GM21576 (cell line): ENCODE measurements around the gene DCAF10.
A peak's percentile ranks its signal among the peaks of the same experiment; 100 is the strongest.
"Not testable (repeated sequence)": the region's sequence is repeated elsewhere in the genome, so short reads cannot be mapped to it uniquely, and the experiment has no call there.

Source experiments
- ATAC-seq: cut with Tn5 transposase; IDR thresholded peaks from one replicate; pipeline ENCODE4 v1.9.1; 2021; ENCODE audit warnings: mild to moderate bottlenecking, moderate library complexity; ENCODE audit not compliant: unreplicated experiment

DCAF10 gene

DNA sequence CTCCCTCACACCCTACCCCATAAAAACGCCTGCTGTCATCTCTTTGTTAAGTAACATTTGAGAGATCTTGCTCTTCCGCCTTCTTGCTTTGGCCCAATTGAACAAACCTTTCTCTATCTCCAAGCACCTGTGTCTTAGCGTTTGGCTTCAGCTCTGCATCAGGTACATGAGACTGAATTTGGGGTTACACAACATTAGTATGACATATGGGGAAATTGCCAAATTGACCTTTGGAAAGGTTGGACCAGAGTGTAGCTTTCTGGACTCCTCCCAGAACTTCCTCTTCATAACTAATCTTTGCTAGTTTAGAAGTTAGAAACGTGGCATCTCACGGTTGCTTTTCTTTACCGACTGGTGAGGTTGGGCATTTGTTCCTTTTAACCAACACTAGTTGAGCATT is 12.3 kb upstream of the DCAF10 start:
- ATAC-seq: no peak

DNA sequence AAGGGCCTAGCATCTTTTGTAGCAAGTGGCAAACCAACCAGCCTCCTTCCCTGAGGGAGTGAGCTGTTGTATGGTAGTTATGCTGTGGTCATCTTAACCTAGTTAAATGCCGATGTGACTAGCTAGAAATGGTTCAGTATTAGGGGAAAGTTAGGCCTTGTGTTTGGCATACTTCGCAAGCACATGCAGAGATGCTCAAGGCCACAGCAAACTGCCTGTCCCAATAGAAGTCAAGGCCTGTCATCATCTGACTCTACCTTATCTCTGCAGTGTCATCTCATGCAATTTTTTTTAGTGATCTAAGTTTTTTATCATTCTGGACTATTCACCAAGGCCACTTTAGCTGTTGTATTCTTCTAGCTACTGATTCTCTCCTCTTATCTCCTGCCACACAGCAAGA is 10.5 kb upstream of the DCAF10 start:
- ATAC-seq: no peak

DNA sequence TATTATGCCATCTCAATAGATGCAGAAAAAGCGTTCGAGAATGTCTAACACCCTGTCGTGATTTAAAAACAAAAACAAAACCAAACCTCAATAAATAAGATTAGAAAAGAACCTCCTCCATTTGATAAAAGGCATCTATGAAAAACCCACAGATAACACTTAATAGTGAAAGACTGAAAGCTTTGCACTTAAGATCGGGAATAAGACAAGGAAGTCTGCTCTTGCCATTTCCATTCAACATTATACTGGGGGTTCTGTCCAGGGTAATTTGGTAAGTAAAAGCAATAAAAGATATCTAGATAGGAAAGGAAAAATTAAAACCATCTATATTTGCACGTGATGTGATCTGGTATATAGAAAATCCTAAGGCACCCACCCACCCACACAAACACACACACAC is 8.5 kb upstream of the DCAF10 start:
- ATAC-seq: no peak

DNA sequence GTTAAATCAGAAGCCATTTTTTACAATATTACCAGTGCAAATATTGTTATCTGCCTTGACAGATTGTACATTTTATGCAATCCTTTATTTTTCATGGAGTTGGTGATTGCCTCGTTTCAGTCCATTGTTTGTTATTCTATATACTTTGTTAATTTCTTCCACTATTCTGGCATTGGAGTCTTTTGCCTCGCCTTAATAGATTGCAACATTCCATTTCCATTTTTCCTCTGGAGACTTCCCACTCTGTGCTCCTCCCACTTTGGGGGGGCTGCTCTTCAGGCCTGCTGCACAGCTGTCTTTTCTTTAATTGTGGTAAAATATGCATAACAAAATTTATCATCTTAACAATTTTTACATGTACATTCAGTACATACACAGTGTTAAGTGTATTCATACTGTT is 4.4 kb upstream of the DCAF10 start:
- ATAC-seq: no peak

GRCh38 chr9:37798677-37799076 is 1.9 kb upstream of the DCAF10 start:
- no peak for ATAC-seq

GRCh38 chr9:37801287-37801850 is 772 bp downstream of the DCAF10 start:
- peak; percentile 34 for ATAC-seq

GRCh38 chr9:37801959-37802711 is 1.5 kb downstream of the DCAF10 start:
- ATAC-seq: no peak

- ATAC-seq: no peak
Observed at GRCh38 chr9:37806271-37806670, 5.7 kb downstream of the DCAF10 start.

- not testable (repeated sequence) for ATAC-seq
Observed at GRCh38 chr9:37809676-37810075, 9.1 kb downstream of the DCAF10 start.

GRCh38 chr9:37811906-37812476 is 11.4 kb downstream of the DCAF10 start:
- no peak for ATAC-seq

DNA sequence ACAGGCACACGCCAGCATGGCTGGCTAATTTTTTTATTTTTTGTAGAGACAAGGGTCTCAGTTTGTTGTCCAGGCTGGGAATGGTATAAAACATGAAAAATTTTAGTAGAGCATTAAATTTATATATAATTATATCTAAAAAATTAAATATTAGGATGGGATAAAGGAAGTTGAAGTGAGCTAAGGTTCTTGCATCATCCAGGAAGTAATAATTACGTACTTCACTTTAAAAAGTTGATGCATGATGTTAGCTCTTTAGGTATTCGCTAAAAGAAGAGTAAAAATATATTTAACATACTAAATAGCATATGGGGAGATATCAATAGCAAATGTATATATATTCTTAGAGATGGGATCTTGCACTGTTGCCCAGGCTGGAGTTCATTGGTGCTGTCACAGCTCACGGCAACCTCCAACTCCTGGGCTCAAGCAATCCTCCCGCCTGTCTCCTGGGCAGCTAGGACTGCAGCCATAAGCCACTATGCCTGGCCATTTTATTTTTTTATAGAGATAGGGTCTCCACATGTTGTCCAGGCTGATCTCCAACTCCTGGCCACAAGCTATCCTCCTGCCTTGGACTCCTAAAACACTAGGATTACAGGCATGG is 12.3 kb downstream of the DCAF10 start:
- no peak for ATAC-seq

DNA sequence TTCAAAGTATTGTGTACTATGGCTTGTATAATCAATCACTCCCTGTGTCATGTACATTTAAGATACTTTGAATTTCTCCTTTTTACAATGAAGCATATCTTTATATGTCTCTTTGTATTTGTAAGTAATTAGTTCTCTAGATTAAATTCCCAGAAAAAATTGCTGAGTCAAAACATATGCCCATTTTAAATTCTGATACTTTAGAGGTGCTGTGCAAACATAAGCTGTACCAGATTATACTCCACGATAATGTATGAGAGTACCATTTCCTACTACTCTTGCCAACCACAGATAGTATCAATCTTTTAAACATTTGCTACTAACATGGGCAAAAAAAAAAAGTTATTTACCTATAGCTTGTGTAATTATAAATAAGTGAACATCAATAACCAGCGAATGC is 18.3 kb downstream of the DCAF10 start:
- ATAC-seq: no peak

GRCh38 chr9:37820142-37820541 is 19.5 kb downstream of the DCAF10 start:
- no peak for ATAC-seq

DNA sequence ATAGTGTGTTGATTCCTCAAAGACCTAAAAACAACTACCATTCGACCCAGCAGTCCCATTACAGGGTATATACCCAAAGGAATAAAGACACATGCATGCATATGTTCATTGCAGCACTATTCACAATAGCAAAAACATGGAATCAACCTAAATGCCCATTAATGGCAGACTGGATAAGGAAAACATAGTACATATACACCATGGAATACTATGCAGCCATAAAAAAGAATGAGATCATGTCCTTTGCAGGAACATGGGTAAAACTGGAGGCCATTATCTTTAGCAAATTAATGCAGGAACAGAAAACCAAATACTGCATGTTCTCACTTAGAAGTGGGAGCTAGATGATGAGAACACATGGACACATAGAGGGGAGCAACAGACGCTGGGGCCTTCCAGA is 24.6 kb downstream of the DCAF10 start:
- ATAC-seq: not testable (repeated sequence)

- no peak for ATAC-seq
Observed at GRCh38 chr9:37827483-37828165, 27.0 kb downstream of the DCAF10 start.

DNA sequence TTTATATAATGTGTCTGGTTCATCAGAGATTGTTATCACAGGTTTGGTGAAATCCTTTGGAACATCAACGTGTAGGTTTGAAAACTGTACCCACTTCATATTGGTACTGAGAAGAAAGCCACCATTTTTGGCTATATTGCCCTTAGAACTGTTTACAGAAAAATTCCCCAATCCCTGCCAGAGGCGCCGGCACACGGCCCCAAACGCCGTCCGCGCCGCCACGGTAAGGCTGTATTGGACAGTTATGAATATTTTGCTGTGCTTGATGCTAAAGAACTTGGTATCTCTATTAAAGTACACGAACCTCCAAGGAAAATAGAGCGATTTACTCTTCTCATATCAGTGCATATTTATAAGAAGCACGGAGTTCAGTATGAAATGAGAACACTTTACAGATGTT is 35.2 kb downstream of the DCAF10 start:
- no peak for ATAC-seq

- ATAC-seq: peak; percentile 81
Observed at GRCh38 chr9:37836386-37836785, 35.8 kb downstream of the DCAF10 start.

DNA sequence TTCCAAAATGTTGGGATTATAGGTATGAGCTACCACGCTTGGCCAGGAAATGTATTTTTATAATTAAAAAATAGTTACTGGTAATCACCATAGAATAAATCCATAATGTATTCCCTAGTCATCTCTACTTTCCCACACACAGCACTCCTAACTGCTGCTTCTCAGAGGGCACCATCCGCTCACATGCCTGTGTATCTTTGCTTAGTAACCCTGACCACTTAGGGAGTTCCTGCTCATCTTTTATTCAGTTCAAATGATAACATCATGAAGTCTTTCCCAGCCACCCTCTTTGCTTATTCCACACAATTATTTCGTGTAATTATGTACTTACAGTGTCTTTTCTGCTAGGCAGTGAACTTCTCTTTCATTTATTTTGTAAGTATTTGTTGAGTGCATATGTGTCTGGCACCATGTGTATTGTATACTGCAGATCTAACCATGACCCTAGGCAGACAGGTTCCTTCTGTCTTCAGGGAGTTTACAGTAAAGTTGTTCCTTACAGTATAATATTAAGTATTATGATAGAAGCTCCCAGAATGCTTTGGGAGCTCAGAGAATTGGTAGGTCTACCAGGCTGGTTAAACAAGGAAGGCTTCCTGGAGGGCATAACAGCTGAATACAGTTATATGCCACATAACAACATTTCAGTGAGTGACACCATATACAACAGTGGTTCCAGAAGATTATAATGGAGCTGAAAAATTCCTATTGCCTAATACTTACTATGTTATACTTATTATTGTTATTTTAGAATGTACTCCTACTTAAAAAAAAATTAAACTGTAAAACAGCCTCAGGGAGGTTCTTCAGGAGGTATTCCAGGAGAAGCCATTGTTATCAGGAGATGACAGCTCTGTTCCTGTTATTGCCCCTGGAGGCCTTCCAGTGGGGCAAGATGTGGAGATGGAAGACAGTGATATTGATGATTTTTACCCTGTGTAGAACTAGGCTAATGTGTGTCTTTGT is 39.2 kb downstream of the DCAF10 start:
- no peak for ATAC-seq

DNA sequence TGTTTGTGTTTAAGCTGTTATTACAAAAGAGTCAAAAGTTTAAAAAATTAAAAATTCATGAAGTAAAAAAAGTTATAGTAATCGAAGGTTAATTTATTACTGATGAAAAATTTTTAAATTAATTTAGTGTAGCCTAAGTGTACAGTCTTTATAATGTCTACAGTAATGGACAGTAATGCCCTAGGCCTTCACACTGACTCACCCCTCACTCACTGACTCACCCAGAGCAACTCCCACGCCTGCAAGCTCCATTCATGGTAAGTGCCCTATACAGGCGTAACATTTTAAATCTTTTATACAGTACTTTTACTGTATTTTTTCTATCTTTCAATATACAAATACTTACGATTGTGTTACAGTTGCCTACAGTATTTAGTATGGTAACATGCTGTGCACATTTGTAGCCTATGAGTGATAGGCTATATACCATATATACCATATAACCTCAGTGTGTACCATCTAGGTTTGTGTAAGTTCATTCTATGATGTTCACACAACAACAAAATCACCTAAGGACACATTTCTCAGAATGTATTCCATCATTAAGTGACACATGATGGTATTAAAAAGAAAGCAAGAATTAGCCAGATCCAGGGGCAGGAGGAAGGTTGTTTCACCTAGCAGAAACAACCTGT is 40.1 kb downstream of the DCAF10 start:
- no peak for ATAC-seq

GRCh38 chr9:37852222-37852621 is 51.6 kb downstream of the DCAF10 start:
- ATAC-seq: no peak
